Astrocyte of the hippocampus (primary cell): ENCODE data around the gene SNX9.
A peak's percentile ranks its signal among the peaks of the same experiment; 100 is the strongest.
"Not testable (repeated sequence)": the region's sequence is repeated elsewhere in the genome, so short reads cannot be mapped to it uniquely, and the experiment has no call there.

Source experiments
- DNase-seq: peaks from one replicate; pipeline ENCODE4 v3.0.0; 2011; ENCODE audit warnings: low read depth, low spot score

Gene SNX9

DNA sequence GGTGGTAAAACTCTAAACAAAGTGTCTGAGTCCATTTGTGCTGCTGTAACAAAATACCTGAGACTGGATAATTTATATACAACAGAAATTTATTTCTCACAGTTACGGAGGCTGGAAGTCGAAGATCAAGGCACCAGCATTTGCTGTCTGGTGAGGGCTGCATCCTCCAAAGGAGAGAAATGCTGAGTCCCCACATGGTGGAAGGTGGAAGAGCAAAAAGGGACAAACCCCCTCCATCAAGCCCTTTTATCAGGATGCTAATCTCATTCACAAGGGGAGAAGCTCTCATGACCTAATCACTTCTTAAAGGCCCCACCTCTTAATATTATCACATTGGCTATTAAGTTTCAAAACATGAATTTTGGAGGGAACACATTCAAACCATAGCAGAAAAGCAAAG is 102.7 kb downstream of the SNX9 start:
- no peak for DNase-seq

DNA sequence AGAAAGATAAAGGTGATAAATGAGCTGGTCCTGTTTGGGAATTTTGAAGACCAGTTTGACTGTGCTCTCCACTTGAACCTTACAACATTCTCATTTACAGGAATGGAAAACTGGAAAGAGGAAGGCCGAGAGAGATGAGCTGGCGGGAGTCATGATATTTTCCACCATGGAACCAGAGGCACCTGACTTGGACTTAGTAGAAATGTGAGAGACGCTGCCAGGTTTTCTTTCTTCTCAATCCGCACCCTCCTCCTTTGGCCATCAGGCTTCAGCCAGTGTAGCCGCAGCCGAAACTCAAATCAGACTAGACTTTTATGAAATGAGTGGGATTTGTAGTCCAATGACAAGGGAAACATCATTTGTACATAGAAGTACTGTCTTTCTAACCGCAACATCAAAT is 104.0 kb downstream of the SNX9 start:
- DNase-seq = no peak

DNA sequence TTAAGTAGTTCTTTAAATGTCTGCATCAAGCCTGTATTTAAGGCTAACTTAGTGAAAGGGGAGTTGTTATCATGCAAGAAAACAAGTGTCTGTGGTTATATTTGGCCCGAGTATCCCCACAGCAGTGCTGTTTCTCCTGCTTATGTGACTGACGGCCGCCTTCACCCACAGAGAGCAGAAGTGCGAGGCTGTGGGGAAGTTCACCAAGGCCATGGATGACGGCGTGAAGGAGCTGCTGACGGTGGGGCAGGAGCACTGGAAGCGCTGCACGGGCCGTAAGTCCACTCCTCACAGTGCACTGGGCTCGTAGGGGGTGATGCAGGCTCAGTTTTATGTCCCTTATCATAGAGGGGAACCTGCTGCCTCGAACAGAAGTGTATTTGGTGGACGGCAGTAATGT is 105.4 kb downstream of the SNX9 start:
- no peak for DNase-seq

DNA sequence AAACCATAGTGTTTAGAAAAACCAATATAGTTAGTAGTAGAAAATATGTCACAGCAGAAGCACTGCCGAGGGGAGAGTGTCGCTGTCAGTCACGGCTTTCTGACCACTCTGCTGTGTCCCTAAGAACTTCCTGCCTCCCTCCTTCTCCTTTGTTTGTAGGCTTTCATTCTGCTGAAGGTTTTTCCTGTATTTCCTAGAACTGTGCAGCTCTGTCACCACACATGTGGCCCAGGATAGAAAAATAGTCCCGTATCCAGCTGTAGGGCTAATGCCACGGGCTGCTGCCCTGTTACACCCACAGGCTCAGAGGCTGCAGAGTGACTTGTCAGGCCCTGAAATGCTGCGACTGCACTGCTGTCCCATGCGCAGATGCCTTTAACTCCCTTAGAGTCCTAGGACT is 106.0 kb downstream of the SNX9 start:
- no peak for DNase-seq

DNA sequence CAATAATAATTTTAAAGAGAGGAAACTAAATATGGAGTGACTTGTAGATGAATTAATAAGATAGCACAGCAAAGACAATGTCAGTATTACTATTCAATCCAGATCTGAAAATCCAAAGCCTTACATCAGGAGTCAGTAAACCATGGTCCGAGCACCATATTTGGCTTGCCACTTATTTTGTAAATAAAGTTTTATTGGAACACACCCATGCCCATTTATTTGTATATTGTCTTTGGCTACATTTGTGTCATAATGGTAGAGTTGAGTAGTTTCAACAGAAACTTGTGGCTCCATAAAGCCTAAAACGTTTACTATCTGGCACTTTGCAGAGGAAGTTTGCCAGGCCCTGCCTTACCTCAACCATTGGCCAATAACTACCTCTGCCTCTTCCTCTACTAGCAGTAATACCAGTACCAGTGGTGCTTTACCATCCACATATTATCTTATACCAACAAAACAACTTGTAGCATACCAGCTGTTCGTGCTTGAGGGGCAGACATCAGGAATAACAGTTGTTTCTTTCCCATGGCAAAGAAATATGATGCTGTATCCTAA is 106.8 kb downstream of the SNX9 start:
- DNase-seq = no peak

DNA sequence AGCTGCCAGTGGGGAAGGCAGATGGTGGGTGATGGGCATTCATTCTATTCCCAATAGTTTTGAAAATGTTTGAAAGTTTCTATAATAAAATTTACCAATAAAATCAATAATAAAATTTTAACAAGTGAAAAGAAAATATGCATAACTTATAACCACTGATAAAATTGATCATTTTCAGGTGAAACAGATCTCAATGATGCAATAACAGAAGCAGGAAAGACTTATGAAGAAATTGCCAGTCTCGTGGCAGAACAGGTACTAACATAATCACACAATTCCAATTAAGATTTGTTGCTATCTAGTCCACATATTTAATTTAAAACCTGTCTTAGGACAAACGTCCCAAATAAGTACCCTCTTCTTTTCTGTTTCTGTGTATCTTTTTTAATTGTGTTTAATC is 112.7 kb downstream of the SNX9 start:
- no peak for DNase-seq

DNA sequence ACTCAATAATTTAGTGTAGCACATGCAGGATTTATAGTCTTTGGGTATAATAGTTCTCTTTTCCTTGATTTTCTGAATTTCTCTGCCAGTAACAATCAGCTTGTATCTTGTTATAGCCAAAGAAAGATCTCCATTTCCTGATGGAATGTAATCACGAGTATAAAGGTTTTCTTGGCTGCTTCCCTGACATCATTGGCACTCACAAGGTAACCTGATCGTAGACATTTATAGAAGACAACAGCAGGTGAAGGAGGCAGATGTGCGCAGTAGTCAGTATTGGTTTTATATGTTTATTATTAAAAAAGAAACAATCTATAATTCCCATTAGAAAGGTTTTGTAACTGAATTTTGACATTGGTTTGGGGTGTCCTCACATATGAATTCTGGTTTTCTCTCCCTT is 114.3 kb downstream of the SNX9 start:
- no peak for DNase-seq

DNA sequence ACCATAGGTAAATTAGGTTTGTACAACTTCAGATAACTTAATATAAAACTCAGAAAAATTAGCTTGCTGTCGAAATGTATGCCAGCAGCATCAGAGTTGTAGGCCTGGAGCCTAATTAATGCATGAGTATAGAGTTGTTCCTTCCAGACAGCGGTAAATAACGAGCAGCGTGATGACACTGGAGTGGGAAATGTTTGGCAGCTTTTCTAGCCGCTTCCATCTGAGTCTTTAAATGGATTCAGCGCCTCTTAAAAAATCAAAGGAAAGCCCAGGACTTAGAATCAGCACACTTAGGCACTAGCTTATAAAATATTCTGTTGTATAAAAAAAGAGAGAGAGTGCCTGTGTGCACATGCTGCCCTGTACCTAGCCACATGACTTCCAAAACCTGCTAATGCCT is 114.9 kb downstream of the SNX9 start:
- no peak for DNase-seq

DNA sequence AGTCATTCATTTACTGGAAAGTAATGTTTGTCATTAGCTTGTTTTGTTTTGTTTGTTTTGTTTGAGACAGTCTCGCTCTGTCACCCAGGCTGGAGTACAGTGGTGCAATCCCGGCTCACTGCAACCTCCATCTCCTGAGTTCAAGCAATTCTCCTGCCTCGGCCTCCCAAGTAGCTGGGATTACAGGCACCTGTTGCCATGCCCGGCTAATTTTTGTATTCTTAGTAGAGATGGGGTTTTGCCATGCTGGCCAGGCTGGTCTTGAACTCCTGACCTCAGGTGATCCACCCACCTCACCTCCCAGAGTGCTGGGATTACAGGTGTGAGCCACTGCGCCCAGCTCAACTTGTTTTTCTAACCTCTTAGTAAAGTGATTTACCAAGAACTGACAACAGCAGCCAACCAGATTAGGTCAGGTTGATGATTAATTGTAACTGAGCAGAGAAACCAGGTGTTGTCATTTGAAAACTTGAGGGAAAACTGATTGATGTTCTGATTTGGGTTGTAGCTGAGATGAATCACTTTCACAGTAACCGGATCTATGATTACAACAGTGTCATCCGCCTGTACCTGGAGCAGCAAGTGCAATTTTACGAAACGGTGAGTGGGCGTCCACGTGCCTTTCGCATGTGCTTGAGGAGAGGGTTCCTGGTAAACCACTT is 117.5 kb downstream of the SNX9 start:
- not testable (repeated sequence) for DNase-seq

DNA sequence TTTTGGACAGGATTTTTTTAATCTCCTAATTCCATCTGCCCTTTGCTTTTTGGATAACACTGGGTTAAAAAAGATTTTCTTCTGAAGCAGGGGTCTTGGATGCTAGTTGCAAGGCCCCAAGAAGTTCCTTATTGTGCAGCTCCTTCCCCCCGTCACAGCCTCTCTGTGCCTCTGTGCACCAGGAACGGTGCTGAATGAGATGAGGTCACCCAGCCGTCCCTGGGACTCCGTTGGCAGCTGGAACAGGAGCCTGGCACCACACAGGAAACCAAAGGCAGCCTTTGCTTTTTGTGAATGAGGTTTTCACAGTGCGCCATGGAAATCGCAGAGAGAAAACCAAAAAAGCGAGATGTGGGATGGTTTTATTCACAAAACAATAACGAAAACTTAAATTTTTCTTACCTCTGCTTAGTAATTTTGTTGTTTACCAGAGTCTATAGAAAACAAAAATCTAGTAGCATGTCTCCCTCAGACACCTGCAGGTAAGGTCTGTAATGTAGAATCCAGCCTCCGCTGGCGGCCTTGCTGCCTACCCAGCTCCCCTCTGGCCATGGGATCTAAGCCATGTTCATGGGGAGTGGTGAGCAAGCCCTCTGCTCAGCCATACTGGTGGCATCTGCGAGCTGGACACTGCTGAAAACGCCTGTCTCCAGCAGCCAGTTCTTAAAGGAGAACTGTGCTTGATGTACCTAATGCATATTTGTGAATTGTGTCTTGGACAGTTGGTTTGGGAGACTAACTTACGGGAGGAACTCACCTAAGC is 118.2 kb downstream of the SNX9 start:
- DNase-seq = peak; percentile 58

DNA sequence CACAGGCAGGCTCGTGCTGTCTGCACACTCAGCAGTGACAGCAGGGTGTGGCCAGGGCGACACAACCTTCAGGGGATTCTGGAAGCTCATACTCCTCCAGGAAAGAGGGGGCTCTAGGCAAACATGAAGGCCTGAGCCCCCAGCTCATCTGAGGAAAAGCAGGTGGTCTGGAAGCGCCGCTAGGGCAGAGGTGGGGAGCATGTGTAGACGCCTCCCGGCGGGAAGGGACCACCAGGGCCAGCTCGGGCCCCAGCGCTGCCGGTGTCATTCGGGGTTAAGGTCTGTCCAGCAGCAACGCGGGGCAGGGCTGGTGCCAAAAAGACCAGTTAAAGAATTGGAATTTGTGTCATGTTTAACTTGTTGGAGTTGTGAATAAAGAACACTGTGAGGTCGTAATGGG is 119.3 kb downstream of the SNX9 start:
- no peak for DNase-seq

DNA sequence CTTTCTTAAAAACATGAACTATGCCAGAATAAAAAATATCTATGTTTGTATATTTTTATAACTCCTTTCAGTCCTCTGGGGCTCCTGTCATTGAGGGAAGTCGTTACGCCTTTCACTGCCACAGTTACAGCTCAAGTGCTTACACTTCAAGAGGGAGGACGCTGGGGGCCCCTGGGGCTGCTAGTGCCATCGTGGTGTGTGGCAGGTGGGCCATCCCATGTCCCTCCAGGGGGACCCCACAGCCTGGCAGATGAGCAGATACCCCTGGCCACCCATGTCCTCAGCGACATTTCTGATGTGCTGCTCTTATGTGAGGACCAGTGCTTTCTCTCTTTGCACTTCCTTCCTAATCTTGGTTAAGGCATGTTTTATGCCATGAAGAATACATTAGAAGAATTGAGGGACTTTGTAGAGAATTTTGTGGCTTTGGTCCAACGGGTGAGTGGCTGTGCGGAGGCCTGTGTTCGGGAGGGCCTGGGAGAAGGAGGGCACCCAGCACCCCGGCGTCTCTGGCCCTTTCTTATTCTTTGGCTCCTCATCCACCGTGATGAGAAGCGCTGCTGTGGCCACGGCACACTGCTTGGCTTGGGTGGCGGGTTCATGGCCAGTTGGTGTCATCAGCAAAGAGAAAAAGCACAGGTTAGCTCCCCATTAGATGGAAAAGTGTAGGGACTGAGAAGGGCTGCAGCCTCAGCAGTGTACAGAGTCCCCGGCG is 120.4 kb downstream of the SNX9 start:
- DNase-seq = no peak

DNA sequence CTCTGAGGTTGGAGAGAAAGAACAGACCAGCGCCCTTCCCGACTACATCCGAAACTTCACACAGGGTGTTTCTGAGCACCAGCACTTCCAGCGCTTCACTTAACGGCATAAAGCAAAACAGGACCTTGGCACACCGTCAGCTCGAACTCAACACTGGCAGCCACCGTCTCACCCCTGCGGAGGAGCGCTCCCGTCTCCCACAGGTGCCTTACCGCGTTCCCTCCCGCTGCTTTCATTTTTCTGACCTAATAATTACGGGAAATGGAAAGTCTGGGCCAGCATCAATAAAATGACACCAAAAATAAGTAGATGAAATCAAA is 120.9 kb downstream of the SNX9 start:
- DNase-seq = no peak

DNA sequence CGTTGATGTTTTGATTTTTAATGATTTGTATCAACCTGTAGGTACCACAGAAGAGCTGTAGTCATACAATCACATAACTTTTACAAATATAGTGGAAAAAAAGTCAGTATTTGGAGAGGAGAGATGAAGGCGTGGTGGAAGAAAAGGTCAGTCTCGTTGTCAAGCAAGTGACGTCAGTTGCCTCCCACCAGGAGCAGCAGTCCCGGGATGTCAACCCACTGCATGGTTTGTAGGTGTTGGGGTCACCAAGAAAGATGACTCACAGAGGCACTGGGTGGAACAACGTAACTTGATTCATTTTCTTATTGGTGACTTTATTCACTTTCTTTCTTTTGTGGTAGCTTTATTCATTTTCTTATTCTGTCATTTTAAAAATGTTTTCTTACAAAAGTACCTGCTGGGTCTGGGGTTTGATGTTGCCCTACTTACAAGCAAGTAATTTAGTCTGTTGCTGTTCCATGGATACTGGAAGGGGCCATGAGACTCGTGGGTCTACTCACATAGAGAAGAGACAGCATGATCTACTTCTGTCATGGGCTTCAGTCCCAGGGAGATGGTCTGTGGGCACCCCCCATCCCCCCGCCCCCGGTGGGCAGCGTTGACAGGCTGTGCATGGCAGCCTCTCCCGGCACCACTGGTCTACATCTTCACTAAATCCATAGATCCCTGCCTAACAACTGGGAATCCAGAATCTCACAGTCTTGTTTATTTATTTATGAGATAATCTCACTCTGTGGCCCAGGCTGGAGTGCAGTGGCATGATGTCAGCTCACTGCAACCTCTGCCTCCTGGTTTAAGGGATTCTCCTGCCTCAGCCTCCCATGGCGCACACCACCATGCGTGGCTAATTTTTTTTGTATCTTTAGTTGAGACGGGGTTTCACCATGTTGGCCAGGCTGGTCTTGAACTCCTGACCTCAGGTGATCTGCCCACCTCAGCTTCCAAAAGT is 122.2 kb downstream of the SNX9 start:
- no peak for DNase-seq

DNA sequence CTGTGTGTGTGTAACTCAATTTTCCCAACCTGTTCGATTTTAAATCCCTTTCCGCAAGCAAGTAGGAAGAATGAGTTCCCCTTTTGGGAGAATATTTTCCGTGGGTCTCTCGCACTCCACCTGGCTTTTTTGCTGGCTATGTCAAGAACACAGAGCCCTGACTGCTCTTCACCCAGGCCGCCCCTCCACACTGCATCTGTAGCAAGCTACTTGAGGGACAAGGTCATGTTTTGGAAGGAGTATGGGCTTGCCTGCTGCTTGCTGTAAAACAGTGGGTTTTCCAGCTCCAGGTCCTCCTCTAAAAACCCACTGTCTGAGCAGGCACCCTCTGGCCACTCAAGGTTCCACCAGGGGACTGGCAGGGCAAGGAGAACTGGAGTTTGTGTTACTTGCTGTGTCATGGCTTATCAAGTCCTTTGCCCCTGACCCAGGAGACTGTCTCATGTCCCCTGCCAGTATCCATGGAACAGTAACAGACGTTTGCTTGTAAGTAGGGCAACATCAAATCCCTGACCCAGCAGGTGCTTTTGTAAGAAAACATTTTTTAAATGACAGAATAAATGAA is 123.1 kb downstream of the SNX9 start:
- no peak for DNase-seq

DNA sequence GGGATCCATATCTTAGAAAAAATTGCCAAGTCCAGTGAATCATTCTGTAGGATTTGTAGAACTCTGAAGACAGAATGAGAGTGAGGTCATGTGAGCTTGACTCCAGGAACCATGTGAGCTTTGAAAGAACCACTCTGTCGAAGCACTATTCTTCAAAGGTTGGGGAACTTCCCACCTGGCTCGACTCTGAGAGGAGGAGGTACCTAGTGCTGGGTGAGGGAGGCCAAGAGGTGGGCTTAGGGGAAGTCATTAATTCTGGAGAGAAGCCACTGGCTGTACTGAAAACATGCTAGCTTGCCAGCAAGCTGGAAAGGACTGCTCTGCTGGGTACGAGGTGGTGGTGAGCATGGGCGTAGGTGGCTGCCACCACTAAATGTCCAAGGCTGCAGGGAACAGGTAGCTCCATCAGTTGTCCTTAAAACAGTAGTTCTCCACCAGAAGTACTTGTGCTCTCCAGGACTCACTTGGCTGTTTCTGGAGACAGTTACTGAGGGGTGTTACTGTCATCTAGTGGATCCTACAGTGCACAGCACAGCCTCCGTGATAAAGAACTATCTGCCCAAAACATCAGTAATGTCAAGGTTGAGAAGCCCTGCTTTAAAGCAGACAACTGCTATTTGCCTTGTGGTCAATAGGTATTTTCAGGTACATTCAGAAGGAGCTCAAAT is 124.0 kb downstream of the SNX9 start:
- DNase-seq = no peak

DNA sequence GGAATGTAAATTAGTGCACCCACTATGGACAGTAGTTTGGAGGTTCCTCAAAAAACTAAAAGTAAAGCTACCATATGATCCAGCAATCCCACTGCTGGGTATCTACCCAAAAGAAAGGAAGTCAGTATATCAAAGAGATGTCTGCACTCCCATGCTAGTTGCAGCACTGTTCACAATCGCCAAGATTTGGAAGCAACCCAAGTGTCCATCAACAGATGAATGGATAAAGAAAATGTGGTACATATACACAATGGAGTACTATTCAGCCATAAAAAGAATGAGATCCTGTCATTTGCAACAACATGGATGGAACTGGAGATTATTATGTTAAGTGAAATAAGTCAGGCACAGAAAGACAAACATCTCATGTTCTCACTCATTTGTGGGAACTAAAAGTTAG is 127.9 kb downstream of the SNX9 start:
- not testable (repeated sequence) for DNase-seq

DNA sequence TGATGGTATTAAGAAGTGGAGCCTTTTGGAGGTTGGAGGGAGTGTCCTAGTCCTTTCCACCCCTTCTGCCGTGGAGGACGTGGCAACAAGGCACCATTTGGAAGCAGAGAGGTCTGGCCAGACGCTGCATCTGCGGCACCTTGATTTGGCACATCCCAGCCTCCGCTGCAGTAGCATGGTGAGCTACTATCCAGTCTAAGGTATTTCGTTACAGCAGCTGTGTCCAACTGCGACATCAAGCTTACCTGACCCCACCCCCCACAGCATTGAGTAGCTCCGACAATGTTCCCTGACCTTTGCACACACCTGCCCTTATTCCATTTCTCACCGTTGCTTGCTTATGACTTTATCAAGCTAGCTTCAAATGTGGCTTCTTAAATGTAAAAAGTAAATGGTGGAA is 128.8 kb downstream of the SNX9 start:
- DNase-seq = no peak

DNA sequence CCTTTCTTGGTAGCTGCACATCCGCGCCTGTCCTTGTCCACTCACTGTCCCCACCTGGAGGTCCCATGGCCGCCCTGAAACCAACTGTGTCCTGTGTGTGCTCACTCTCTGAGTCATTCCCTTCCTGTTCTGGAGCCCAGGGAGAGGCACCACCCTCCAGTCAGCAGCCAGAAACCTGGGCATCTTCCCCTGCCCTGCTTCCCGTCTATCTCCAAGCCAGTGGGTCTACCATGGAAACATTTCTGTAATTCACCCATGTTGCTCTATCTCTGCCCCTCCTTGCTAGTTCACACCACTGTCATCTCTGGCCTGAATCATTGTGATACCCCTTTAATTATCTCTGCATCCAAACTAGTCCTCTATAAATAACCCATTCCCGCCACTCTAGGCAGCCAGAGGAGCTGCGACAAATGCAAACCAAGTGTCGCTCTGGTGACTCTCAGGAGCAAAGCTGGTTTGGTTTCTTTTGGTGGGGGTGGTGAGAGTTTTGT is 129.9 kb downstream of the SNX9 start:
- DNase-seq = no peak

DNA sequence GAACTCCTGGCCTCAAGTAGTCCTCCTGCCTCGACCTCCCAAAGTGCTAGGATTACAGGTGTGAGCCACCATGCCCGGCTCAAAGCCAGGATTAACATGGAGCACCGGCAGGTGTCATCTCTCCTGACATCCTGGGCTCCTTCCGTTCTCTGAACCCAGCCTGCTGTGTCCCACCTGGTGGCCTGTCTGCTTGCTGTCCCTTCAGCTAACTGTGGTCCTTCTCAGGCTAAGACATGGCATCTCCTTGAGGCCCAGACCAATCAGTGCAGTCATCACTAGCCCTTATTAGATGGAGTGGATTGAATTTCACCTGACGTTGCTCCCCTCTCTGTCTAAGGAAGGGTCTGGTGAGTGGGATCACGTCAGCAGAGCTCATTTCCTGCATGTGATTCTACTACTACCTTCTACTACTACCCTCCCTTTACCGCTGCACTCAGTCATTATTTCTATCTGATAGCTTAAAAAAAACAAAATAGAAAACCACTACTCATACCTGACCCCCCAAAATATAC is 130.6 kb downstream of the SNX9 start:
- no peak for DNase-seq
